GM21619 (cell line): Measurements from ENCODE around the gene TCEAL4.
A peak's percentile ranks its signal among the peaks of the same experiment; 100 is the strongest.

Source experiments
- ATAC-seq: cut with Tn5 transposase; IDR thresholded peaks from one replicate; pipeline ENCODE4 v1.9.1; 2021; ENCODE audit not compliant: unreplicated experiment

TCEAL4 gene

DNA sequence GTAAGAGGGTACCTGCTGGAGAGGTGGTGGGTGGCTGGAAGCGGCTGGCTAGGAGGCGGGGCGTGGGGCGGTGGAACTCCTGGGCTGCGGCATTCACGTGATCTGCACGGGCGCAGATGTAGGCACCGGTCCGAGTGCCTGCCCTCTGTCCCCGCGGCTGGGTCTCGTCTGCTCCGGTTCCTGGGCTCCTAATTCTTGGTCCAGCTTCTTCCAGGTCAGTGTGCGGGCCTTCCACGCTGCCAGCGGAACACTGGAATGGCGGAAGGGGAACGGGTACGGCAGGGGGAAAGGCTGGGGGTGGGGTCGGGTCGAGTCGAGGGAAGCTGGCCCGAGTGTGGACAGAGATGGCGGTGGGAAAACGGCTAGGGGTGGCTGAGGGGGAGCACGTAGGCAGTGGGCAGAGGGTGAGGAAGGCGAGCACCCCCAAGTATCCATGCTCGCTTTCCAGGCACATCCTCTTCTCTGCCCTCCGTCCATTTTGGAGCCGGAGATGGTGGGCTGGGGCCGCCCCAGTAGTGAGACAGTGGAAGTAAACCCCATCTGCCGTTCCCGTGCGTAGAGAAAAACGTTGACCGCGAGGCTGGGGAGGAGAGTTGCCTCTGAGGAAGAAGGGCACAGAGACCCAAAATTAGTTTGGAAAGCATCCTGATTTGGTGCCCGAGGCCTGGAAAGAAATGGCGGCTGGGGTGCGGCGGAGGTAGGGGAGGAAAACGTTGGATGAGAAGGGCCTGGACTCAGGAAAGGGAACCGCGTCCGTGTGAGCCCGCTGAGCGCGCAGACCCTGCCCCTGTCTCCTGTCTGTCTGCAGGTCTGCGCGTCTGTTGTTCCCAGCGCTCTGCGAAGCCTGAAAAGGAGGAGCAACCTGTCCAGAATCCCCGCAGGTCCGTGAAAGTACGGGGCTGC is at the start of gene TCEAL4:
Gene TCEAL4 (plus strand): TSS at position 105 of the 903 bp plus-strand sequence. CDS start 1,161 bp downstream, outside the sequence.
- ATAC-seq = peak; percentile 86

DNA sequence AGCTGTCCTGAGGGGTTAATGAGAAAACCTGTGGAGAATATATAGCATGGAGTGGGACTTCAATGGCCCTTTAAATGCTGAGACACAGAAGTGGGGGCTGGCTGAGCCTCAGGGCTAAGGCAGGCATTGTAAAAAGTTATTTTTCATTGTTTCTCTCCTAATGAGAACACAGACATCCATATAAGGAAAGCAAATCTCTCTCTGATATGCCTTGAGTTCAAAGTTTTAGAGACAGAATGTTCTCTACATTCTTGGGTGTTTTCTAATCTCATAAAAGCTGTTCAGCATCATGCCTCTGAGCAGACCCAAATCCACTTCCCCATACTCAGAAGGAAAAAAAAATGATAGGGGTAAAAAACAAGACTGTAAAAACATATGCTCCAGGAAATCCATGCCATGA is 49.2 kb upstream of the TCEAL4 start:
- no peak for ATAC-seq

DNA sequence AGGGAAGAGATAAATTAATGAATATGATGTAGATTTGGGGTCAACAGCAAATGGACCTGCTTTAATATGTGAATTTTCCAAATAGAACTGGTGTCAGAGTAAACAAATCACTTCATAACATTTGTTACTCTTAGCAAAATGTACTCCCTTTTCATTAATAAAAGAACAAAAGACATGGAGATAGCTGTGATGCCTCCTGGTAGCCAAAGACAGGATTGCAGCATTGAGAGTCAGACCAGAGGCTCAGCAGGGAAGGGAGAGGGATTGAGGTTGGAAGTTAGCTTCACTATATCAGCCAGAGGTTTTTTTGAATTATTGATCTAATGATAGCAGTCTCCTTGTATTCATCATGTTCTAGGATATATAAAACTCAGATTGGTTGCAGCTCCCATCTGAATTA is 48.6 kb upstream of the TCEAL4 start:
- ATAC-seq = no peak

DNA sequence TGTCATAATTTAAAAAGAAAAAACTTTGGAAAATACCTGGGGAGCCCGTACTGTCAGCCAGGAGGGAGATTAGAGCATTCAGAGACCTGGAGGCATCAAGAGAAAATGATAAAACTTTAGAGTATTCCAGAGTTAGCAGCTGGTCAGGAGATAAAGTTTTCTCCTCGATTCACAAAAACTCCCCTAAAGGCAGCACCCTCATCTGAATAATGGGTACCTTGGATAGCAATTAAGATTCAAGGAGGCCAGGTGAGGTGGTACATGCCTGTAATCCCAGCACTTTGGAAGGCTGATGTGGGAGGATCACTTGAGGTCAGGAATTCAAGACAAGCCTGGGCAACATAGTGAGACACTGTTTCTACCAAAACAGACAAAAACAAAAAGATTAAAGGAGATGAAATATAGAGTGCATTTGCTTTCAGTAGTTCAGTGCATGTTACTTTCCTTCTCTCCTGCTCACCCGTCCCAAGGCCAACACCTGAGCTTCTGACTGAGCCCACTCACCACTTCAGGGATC is 47.4 kb upstream of the TCEAL4 start:
- ATAC-seq = no peak

DNA sequence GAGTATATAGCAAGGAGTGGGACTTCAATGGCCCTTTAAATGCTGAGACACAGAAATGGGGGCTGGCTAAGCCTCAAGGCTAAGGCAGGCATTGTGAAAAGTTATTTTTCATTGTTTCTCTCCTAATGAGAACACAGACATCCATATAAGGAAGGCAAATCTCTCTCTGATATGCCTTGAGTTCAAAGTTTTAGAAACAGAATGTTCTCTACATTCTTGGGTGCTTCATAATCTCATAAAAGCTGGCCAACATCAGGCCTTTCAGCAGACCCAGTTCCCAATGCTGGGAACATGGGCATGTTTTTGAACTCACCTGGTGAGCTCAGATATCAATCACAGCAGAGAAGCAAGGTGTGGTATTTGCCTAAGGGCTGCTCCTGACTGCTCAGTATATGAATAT is 46.6 kb upstream of the TCEAL4 start:
- no peak for ATAC-seq

GRCh38 chrX:103539695-103540094 is 45.6 kb upstream of the TCEAL4 start:
- no peak for ATAC-seq

- no peak for ATAC-seq
These were observed 45.2 kb upstream of the TCEAL4 start for GRCh38 chrX:103540145-103540544.

DNA sequence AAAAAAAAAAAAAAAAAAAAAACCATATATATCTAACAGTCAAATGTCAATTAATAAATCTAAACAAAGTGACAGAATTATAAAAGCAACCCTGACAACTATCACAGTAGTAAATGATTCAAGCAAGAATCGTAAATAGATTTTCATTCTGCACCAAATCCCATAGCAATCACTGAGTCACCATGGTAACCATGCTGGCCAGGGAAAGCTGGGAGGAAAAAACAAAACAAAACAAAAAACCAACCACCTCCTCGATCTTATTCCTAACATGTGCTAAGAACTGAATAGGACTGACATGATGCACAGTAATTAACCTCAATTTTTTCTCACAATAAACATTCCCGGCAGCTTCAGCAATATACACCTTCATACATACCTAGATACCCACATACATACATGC is 35.4 kb upstream of the TCEAL4 start:
- no peak for ATAC-seq

DNA sequence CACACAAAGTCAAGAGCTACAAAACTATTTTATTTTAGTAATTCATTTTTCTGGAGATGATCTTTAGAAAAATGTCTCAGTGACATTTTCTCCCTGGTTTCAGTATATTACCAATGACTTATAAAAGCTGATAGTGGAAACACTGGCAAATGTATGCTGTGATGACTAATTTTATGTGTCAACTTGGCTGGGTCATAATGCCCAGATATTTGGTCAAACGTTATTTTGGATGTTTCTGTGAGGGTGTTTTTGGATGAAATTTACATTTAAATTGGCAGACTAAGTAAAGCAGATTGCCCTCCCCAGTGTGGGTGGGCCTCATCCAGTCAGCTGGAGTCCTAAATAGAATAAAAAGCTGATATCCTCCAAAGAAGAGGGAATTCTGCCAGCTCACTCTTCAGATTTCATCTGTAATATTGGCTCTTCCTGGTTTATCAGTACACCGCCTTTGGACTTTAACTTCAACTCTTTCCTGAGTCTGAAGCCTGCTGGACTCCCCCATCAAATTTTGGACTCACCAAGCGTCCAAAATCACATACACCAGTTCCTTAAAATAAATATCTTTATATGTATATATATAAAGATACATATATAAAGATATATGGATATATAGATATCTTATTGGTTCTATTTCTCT is 34.8 kb upstream of the TCEAL4 start:
- ATAC-seq = no peak

DNA sequence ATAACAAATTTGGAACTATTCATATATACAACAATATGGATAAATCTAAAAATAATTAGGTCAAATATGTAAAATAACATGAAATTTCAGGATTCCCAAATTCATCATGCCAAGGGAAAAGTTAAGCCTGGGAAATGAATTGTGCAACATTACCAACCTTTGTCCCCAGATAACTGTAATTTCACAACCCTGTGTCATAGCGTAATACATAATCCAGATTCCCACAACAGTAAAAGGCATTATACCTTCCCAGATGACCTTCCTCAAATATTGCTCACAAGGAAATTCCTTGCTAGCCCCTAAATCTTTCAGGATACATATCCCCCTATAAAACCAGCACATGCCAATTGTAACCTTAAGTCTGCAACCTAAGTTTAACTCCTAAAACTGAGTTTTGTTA is 33.1 kb upstream of the TCEAL4 start:
- no peak for ATAC-seq

GRCh38 chrX:103554687-103555424 is 30.5 kb upstream of the TCEAL4 start:
- ATAC-seq = peak; percentile 100

DNA sequence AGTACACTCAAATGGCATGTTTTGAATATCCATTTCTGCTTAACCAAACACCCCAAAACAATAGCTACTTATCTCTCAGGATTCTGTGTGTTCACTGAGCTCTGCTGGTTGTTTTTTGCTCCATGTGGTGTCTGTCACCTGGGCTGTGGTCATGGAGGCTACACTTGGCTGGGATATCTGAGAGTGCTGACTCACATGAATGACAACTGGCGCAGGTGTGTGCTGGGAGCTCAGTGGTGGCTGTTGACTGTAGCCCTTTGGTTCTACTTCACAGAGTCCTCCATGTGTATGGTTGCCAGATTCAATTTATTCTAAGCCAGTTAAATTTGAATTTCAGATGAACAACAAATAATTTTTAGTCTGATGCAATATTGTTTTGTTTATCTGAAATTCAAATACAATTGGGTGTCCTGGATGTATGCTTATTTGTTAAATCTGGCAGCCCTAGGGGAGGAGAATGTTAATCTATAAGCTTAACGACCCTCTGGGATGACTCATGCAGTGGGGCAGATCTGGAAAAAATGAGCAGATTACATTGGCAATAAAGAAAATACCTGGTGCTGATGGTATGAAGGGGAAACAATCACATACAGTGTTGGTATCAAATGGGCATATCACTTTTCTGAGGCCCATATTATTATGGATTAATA is 28.2 kb upstream of the TCEAL4 start:
- no peak for ATAC-seq

- no peak for ATAC-seq
These were observed 25.1 kb upstream of the TCEAL4 start for GRCh38 chrX:103560256-103560655.

GRCh38 chrX:103562801-103563200 is 22.5 kb upstream of the TCEAL4 start:
- no peak for ATAC-seq

DNA sequence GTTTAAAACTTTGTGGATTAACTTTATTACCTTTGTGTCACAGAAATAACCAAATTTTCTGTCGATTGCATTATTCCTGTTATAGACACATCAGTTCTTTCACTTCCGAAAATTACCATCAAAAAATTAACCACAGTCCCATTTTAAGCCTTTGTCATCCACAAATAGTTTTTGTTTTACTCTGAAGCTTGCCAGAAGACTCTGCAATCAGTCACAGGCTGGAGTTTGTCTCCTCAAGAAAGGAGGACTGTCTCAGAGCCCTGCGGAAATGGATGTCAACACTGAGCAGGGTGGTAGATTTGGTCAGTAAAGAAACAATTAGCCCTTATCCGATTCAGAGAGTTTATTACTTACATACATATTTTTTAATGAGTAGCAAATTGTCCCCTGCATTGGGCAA is 20.1 kb upstream of the TCEAL4 start:
- no peak for ATAC-seq

GRCh38 chrX:103565752-103566151 is 19.6 kb upstream of the TCEAL4 start:
- ATAC-seq = no peak

GRCh38 chrX:103571121-103571520 is 14.2 kb upstream of the TCEAL4 start:
- no peak for ATAC-seq

- ATAC-seq = no peak
These were observed 13.6 kb upstream of the TCEAL4 start for GRCh38 chrX:103571726-103572125.

GRCh38 chrX:103573202-103573601 is 12.1 kb upstream of the TCEAL4 start:
- ATAC-seq = no peak

DNA sequence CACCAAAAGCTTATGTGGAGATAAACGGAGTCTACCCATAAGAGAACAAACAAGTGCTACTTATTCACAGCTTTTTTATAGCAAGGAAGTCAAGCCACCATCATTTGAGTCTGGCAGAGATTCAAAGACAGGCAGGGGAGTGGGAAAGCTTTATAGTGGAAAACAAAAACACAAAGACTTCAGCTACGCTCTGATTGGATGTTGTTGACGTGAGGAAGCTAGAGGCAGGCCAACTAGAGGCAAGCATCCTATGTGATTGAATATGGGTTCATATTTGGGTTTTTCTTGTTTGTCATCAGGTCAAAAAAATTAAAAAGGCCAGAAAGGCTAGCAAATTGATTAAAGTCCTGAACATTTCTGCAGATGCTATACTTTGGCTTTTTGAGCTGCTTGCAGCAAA is 719 bp upstream of the TCEAL4 start:
- no peak for ATAC-seq

GRCh38 chrX:103586314-103586646 is 965 bp downstream of the TCEAL4 start:
- ATAC-seq = peak; percentile 21
